ENCODE results near the gene TSPAN18.

The TSPAN18 gene

DNA sequence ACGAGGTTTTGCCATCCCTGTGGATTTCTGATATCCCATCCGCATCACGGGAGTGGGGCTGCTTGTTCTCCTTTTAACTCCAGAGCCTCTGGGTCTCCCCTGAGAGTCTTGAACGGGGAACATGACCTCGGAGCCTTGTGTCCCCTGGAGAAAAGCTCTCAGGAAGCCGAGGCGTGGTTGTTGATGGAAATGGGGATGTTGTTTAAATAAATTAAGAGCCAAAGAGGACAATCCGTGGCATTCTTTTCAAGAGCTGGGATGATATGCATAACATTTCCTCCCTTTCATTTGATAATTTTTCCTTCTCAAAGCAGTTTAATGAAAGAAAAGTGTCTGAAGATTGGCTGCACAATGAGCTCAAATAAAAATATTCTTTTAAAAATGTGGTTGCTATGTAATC is 14.2 kb downstream of the TSPAN18 start:
- no peak for DNase-seq

DNA sequence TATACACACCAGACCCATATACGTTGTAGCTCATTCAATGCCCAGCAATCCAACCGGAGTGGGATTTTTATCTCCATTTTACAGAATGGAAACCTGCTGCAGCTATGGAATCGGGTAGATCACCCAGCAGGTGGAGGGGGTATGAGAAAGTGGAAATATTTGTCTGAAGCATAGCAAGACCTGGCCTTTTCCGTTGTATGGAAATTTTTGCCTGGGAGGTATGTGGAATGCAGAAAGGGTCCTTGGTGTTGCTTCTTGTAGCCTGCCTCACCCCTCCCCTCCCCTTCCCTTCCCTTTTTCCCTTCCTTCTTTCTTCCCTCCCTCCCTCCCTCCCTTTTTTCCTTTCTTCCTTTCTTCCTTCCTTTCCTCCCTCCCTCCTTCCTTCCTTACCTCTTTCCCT is 15.2 kb downstream of the TSPAN18 start:
- DNase-seq = no peak

DNA sequence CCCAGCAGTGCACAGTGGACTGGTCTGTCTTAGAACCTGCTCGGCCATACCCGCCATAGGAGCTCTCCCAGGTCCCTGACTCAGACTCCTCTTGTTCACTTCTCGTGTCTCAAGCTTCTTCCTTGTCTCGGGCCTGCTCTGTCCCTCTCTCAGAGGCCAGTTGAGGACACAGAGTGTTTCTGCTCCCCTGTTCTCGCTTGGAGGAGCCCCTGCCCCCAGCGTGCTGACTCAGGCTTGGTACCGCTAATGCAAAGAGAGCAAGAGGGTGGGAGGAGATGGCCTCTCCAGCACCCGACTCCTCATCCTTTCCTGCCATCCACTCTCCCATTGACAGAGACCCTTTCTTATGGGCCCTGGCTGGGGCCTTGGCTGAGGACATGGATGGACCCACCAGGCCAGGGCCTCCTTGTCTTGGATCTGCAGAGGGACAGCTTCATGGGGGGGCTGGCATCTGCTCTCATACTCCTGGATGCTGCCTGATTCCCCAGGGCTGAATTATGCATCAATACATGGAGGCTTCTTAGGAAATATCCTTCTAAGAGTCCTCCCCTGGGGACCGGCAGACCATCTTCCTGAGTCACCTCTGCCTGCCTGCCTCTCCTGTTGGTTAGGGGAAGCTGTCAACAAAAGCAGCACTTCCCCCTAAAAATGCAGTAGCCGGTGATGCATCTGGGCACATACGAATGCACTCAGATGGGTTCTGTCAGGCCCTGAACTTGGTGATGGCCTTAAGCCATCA is 15.9 kb downstream of the TSPAN18 start:
- no peak for DNase-seq

DNA sequence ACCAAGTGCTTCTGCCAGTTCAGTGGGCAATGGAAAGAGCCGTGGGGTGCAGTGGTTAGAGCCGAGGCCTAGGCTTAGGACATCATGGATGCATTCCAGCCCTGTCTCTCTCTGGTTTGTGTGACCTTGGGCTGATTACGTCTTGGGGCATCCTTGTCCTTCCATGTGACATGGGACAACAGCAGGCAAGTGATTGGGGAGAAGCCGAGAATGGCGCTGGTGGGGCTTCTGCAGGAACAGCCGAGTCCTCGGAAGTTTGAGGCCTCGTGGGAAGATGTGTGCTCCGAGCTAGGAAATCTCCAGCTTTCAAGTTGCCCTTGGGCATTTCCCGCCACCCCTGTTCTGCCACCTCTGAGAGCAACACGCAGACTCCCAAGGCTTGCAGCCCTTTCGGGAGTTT is 16.6 kb downstream of the TSPAN18 start:
- DNase-seq = no peak

DNA sequence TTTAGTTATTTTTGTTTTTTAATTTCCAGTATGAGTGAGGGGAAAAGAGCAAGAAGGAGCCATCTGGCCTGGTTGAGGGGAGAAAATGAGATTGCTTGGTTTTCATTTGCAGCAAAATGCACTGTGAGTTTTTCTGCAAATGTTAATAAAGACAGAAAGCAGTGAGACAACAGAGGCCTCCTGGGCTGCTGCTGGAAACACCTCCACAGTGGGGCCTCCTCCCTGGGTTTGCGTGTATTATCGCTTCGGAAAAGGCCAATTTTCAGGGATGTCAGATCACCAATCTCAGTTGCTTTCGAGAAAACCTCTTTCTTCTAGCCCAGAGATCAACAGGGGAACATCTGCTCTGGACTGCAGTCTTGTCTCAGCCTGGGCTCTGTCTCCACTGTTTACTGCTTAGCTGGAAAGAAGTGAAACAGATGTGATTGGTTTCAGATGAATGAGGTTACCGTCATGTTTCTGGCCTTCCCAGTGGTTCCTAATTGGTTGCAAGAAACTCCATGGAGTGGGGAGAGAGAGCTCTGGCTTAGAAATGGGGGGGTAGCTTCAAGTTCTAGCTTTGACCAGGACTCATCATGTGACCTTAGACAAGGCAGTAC is 17.3 kb downstream of the TSPAN18 start:
- no peak for DNase-seq

DNA sequence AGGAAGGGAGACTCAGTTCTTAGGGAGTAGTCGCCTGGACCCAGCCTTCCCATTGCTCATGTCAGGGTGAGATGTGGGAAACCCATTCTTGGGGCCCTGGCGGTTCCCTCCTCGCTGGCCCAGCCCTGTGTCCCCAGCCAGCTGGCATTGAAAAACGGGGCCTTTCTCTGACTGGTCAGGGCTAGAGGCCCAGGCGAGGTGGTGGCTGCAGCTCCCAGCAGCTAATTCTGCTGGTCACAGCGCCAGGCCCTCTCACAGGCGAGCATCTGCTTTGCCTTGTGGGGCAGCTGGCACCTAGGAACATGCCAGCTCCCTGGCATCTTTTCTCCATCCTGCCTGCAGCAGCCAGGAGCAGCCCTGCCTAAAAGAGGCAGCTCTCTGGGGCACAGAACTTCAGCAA is 20.1 kb downstream of the TSPAN18 start:
- DNase-seq = no peak

DNA sequence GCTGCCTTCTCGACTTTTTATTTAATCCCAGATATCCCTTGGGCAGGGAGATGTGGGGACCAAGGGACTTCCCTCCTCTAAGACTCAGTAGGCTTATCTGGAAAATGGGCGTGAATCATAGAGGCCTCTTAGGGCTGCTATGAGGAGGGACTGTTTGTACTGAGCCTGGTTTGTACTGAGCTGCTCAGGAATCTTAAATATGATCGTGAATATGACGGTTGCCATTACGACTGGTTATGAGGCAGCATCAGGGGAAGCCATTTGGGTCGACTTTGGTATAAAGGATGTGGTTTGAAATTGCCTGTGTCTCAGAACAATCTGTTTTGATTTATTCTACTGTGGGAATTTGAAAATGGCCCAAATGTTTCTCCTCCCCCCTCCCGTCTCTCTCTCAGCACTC is 20.6 kb downstream of the TSPAN18 start:
- no peak for DNase-seq

DNA sequence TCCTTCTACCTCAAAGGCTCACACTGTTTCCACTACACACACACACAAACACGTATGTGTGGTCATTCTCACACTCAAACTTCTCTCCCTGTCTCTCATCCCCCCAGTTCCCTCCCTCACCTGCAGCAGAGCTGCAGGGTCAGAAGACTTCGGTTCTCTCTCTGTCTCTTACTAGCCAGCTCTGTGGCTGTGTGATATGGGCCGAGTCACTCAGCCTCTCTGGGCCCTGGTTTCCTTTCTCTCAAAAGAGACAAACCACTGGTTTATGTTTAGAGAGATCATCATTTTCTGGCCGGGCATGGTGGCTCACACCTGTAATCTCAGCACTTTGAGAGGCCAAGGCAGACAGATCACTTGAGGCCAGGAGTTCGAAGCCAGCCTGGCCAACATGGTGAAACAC is 21.1 kb downstream of the TSPAN18 start:
- DNase-seq = no peak

DNA sequence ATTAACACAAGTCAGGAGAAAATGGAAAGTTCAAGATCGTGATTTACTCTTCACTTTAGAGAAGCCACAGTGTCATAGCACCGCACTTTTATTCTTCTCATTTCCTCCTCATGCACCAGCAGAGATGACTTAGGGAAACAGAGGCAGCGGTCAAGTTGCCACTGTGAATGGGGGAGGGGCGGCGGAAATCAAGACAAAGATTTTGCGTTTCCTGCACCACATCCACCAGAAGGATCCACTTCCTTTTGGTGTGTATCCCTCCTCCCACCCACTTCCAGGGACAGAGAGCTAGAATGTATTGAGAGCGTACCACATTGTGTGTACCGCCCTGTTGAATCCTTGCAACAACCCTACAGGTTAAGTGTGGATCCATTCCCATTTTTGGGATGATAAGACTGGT is 21.8 kb downstream of the TSPAN18 start:
- DNase-seq = no peak

DNA sequence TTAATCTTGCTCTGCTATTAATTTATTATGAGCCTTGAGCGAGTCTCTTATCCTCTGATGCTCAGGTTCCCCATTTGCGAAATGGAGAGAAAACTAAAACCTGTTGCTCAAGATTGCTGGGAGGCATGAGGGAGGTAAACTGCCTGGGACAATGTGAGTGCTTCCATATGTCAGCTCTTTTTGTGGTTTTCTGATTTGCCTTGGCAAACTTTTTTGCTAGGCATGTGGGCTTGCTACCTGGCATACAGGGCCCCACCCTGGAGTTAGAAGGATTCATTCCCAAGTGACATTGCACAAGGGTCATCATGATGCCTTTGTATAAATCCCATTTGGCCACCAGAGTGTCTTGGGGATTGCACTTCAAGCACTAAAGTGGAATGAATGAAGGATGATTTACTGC is 22.4 kb downstream of the TSPAN18 start:
- DNase-seq = peak; percentile 15

DNA sequence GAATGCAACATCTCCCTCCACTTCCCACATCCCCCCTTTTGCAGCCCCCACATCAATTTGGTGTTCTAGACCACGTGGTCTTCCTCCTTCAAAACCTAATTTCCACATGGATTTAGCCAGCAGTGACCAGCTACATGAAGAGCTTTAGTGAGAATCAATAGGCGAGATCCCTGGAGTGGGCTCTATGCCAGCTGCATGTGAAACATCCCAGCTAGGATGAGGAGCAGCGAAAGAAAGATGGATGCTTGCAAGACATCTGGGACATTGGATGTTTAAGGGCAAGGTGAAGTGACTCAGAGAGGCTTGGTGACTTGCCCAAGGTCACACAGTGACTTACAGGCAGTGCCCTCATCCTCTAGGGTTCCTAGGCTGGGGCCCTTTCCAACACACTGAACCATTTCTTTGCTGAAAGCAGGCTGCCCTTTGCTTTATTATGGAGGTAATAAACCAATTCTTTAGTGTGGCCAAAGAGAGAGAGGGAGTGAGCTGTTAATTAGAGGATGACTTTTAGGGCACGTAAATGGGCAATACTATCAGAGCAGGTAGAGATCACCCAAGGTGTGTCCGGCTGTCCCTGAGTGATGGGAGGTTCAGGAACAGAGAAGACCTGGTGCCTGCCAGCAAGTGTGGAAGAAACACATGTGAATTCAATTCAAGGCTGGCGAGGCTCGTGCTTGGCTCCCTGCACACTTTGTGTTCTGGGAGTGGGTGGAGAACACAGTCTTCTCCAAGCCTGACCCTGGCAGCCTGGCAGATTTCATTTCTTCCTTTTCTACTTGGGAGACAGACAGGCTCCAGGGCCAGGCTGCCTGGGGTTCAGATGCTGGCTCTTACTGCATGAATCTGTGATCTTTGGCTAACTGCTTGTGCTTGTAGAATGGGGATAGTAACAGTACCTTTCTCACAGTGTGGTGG is 24.0 kb downstream of the TSPAN18 start:
- peak; percentile 38 for DNase-seq

DNA sequence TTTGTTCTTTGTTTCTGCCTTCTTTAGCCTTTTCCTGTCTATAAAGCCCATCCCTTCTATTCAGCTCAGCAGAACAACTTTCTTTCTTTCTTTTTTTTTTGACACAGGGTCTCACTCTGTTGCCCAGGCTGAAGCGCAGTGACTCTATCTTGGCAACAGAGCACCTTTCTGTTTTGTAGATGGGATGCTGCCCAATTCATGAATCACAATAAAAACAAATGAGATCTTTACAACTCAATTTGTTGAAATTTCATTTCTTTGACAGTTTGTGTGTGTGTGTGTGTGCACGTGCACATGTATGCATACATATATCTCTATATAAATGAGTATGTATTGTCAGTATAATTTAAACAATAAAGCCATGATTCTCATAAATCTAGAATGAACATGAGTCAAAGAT is 25.5 kb downstream of the TSPAN18 start:
- no peak for DNase-seq

DNA sequence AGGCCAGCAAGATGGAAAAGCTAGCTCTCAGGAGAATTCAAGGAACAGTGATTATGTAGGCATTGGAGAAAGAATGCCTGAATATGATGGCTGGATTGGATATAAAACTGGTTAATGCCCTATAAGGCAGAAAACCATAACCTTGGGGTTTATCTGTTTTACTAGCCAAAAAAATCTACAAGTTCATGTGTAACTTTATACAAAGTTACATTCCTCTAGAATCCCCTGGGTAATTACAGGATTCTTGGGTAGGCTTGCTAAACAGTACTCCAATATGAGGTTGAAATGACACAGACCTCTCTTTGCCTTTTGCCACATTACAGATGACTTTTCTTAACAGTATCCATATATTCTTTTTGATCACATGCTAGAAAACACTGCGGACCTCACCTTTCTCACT is 26.0 kb downstream of the TSPAN18 start:
- no peak for DNase-seq

DNA sequence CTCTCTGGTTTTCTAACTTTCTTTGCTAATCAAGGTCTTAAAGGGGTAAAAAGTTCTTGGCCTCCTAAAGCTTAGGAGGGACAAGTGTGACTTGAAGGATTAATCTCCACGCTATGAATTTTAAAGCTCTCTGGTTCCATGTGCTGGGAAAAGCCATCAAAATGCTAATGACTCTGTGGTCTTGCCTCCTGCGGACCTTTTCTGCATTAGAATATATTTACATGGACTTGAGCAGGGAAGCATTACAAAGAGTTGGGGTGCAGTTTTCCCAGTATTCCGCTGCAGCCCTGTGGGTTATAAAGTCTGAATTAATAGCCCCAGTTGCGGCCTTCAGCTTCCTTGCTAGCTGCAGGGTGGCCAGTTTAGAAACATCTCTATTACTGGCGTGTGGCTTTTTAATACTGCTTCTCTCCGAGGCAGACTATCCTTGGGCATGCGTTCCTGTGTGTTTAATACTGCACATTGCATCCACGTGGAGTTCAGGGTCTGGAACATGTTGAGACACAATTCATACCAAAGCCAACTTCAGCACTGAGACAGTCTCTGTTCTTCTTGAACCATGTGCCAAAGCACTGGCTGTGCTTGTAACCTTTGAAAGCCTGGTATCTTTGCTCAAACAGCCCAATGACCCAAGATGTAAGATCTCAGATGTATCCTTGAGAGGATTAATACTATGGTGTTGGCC is 27.3 kb downstream of the TSPAN18 start:
- peak; percentile 43 for DNase-seq

DNA sequence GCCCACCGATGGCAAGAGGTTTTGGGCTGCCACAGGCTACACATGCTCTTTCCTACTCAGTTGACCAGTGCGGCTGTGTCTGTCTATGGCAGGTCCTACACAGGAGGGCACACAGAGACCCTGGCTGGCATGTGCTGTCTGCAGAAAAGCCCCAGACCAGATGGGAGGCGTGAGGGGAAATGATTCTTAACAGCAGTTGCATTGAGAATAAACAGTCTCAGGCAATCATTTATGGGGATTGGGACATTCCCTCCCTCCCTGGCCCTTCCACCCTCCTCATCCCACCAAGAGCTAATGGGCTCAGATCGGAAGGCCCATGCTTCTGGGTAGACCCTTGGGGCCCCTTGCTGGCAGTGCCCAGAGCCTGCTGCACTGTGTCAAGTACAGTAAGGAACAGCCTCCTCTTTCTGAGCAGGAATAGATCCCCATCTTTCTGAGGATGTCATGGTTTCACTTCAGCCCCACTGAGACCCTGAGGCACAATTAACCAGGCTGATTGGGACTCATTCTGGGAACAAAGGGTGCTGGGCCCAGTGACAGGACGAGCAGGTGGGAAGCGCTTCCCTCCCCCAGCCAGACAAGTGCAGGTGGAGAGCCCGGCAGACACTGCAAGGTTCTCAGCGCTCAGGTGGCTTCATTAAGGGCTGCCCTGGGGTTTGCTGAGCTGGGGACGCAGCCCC is 28.3 kb downstream of the TSPAN18 start:
- DNase-seq = peak; percentile 53

DNA sequence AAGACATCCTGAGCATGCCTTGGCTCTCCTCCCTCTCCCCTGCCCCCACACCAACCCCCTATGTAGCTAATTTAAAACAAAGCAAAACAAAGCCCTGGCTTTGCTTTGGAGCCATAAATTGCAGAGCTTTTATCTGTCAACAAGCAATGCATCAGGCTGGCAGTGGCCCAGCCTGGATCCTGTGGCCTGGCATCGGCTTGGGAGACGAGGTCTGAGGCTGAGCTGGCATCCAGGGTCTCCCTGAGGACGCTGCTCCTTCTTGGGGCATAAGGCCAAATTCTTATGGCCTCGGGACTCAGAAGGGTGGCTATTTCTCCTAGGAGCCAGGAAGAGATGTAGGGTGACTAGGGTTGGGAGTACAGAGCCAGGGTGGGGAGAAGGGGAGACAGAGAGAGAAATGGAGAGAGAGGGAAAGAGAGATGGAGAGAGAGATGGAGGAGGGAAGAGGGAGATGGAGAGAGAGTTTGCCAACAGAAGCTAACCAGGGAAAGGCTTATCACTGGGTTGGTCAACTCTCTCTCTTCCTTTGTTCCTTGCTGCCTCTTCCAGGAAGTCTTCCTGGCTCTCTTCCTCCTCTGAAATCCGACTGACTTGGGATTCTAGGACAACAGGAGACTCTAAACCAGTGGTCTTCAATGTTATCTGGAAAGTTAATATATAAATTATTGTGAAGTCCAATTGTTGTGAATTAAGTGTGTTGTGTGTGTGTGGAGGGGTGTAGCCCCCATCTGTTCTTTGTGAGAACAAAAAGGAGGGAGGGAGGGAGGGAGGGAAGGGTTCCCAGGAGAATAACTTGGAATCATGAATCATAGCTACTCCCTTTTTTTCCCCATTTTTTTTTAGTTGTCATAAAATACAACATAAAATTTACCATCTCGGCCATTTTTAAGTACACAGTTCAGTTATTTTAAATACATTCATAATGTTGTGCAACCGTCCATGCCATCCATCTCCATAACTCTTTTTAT is 29.1 kb downstream of the TSPAN18 start:
- DNase-seq = peak; percentile 37

DNA sequence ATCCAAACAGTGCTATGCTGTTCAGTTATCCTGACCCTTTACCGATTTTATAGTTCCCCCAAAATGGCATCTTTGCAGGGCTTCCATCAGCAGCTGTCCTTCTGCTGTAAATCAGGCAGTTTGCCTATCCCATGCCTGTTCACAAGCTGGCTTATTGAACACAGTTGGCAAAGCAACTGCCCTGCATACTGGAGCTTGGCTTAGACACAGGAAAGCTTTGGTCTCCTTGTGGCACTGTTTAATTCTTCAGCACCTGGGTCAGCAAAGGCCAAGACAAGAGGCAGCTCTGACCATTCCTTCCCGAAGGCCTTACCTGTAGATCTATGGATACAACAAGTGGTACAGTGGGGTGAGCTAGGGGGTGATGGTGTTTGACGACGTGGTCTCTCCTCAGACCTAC is 32.2 kb downstream of the TSPAN18 start:
- peak; percentile 29 for DNase-seq

DNA sequence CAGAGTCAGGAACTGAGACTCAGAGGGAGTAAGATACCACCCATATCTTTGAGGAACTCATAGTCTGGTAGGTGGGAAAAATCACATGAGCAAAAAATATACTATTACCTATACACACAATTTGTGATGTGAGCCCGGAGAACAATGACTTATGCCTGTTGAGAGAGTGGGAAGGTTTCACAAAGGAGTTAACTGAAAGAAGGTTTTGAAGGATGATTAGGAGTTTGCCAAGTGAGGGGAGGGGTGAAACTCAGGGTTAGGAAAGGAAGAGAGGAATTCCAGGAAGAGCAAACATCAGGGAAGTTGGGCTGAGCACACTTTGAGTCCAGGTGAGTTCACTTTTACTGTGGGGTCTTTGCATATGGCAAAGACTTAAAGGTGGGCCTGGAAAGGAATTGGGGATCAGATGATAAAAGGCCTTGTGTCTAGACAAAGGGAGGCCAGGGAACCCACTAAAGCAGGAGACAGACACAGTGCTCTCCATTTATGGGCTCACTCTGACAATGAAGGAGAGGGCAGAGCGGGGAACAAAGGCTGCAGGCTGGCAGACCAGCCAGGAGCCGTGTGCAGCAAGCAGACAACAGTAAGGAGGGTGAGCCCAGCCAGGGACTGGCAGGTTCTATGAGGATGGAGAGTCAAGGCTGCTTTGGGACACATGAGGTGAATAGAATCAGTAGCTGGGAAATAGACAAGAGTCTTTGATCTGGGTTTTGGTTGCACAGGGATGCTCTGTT is 33.1 kb downstream of the TSPAN18 start:
- peak; percentile 40 for DNase-seq

DNA sequence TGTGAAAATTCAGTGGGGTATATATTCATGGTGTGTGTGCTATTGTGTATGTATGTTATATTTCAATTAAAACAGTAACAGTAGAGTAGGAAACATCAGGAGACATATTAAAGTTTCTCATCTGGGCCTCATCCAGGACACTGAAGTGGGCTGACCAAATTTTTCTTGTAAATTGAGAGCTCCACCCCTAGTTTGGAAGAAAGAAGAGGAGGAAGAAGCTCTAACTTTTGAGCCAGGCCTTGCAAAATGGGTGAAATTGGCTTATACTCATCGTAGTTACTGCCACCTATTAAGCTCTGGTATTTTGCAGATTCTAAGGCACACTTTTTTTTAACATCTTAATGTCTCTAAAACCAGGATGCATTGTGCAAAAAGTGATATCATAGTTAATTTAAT is 33.7 kb downstream of the TSPAN18 start:
- no peak for DNase-seq

DNA sequence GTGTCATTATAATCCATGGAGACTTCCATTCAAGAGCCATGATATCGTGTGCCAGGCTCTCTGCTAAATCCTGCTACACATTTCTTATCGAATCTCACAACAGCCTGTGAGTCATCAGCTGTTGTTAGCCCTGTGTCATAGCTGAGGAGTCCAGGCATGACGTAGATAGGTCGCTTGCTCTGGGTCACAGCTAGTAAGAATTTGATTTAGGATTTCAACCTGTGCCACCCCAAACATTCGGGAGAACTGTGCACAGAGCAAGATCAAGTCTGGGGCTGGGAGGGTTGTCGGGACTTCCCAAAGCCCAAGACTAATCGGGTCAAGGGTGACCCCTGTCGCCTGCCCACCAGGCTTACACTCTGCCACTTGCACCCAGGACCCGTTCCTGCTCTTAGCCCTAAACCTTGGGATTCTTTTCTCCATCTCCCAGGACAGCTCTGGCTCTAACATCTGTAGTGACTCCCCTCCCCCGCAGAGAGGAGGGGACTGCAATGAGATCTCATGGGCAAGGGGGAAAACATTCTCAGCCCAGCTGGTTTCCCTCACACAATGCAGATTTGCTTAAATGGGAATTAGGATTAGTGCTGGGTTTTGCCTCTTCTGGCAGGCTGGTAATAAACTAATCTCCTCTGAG is 34.3 kb downstream of the TSPAN18 start:
- peak; percentile 69 for DNase-seq
